ENCODE measurements around the gene TANC1.

Gene TANC1

DNA sequence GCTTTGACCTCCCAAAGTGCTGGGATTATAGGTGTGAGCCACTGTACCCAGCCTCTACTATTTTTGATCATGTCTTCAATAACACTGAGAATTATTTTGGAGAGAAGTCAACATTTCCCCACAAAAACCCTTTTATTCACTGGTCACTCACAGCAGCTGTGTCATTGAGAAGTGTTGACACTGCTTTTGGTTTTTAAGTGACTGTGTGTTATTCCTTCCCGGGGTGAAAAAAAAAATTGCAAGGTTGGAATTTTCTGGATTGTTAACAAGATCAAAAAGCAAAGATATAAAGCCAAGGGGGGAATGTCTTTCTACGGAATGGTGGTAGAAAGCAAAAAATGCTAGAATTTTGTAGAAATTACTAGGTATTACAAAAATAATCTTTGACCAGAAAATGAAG, 61.5 kb downstream of the TANC1 start:
- H3K79me2 ChIP-seq (ENCODE audit: insufficient read depth, low read length): no peaks in the 10 kb centered on the region; the same call in 1 of the 2 replicates
- no peak overlapping the region for H2AFZ ChIP-seq (ENCODE audit: low read depth, low read length)
- H3K4me1 ChIP-seq (ENCODE audit: insufficient read depth, low read length): no peaks in the 10 kb centered on the region
- no peak for ATAC-seq (ENCODE audit: insufficient read depth, low read depth)
- no peaks in the 10 kb centered on the region for H3K9me3 ChIP-seq (ENCODE audit: insufficient read depth, low read length, severe bottlenecking)
- H3K27me3 ChIP-seq (ENCODE audit: insufficient read depth, low read length, poor library complexity): no peaks in the 10 kb centered on the region
- no peak overlapping the region for H3K27ac ChIP-seq (ENCODE audit: low read length)
- peaks cover 6% of the 10 kb centered on the region for H4K20me1 ChIP-seq (ENCODE audit: insufficient read depth, low read length)
- DNase-seq: no peak
- H3K9ac ChIP-seq (ENCODE audit: low read depth, low read length): no peak overlapping the region
- H3K36me3 ChIP-seq (ENCODE audit: insufficient read depth, low read length): no peaks in the 10 kb centered on the region
- H3K4me3 ChIP-seq (ENCODE audit: low read depth in 1 of 2, low read length in 2 of 2): no peak overlapping the region
- TF ChIP-seq, protein P1, sequence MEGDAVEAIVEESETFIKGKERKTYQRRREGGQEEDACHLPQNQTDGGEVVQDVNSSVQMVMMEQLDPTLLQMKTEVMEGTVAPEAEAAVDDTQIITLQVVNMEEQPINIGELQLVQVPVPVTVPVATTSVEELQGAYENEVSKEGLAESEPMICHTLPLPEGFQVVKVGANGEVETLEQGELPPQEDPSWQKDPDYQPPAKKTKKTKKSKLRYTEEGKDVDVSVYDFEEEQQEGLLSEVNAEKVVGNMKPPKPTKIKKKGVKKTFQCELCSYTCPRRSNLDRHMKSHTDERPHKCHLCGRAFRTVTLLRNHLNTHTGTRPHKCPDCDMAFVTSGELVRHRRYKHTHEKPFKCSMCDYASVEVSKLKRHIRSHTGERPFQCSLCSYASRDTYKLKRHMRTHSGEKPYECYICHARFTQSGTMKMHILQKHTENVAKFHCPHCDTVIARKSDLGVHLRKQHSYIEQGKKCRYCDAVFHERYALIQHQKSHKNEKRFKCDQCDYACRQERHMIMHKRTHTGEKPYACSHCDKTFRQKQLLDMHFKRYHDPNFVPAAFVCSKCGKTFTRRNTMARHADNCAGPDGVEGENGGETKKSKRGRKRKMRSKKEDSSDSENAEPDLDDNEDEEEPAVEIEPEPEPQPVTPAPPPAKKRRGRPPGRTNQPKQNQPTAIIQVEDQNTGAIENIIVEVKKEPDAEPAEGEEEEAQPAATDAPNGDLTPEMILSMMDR (IDR thresholded peaks at IDR 0.05; ENCODE audit: borderline replicate concordance, extremely low read depth, low read length, poor library complexity, severe bottlenecking): no peak
- no peak for TF ChIP-seq EZH2 (IDR thresholded peaks at IDR 0.05; ENCODE audit: borderline replicate concordance, low read depth, low read length, severe bottlenecking)
- no peak overlapping the region for H3K4me2 ChIP-seq (ENCODE audit: insufficient read depth, low read length)

GRCh38 chr2:159030674-159031380, 62.4 kb downstream of the TANC1 start:
- H3K27ac ChIP-seq (ENCODE audit: low read length): no peak overlapping the region
- no peak overlapping the region for H2AFZ ChIP-seq (ENCODE audit: low read depth, low read length)
- peaks cover 6% of the 10 kb centered on the region for H4K20me1 ChIP-seq (ENCODE audit: insufficient read depth, low read length)
- H3K4me3 ChIP-seq (ENCODE audit: low read depth in 1 of 2, low read length in 2 of 2): no peak overlapping the region
- no peaks in the 10 kb centered on the region for H3K27me3 ChIP-seq (ENCODE audit: insufficient read depth, low read length, poor library complexity)
- no peaks in the 10 kb centered on the region; the same call in 1 of the 2 replicates for H3K79me2 ChIP-seq (ENCODE audit: insufficient read depth, low read length)
- no peak for DNase-seq
- no peaks in the 10 kb centered on the region for H3K4me1 ChIP-seq (ENCODE audit: insufficient read depth, low read length)
- H3K4me2 ChIP-seq (ENCODE audit: insufficient read depth, low read length): no peak overlapping the region
- no peak for ATAC-seq (ENCODE audit: insufficient read depth, low read depth)
- H3K36me3 ChIP-seq (ENCODE audit: insufficient read depth, low read length): no peaks in the 10 kb centered on the region
- TF ChIP-seq, protein P1 (IDR thresholded peaks at IDR 0.05; ENCODE audit: borderline replicate concordance, extremely low read depth, low read length, poor library complexity, severe bottlenecking): no peak
- no peak overlapping the region for H3K9ac ChIP-seq (ENCODE audit: low read depth, low read length)
- H3K9me3 ChIP-seq (ENCODE audit: insufficient read depth, low read length, severe bottlenecking): no peaks in the 10 kb centered on the region

DNA sequence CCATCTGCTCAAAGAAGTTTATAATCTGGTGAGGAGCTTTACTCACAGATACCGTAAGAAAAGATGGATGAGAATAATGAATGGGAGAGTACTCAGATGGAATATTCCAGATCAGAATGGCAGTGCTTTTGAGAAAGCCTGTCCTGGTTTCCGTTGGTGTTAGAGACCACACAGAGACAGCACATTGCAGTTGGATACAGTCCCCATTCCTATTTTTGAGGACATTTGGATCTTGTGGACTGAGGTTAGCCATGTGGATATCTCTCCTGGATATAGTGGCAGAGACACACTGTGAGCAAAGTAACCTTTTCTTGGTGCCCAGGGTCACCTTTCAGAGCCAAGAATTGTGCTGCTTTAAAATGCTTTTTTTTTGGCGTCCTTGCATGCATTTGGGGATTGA, 63.7 kb downstream of the TANC1 start:
- TF ChIP-seq, protein P1 (IDR thresholded peaks at IDR 0.05; ENCODE audit: borderline replicate concordance, extremely low read depth, low read length, poor library complexity, severe bottlenecking): no peak
- no peak for TF ChIP-seq EZH2 (IDR thresholded peaks at IDR 0.05; ENCODE audit: borderline replicate concordance, low read depth, low read length, severe bottlenecking)
- Histone ChIP-seq H2AFZ (ENCODE audit: low read depth, low read length) (no peak overlapping the region), H3K79me2 (ENCODE audit: insufficient read depth, low read length) (no peaks in the 10 kb centered on the region; the same call in 1 of the 2 replicates), H3K36me3 (ENCODE audit: insufficient read depth, low read length) (no peaks in the 10 kb centered on the region), H3K9ac (ENCODE audit: low read depth, low read length) (no peak overlapping the region), H3K27ac (ENCODE audit: low read length) (no peak overlapping the region), H3K4me1 (ENCODE audit: insufficient read depth, low read length) (no peaks in the 10 kb centered on the region), H3K4me3 (ENCODE audit: low read depth in 1 of 2, low read length in 2 of 2) (no peak overlapping the region), H3K27me3 (ENCODE audit: insufficient read depth, low read length, poor library complexity) (no peaks in the 10 kb centered on the region), H3K9me3 (ENCODE audit: insufficient read depth, low read length, severe bottlenecking) (no peaks in the 10 kb centered on the region), H3K4me2 (ENCODE audit: insufficient read depth, low read length) (no peak overlapping the region), H4K20me1 (ENCODE audit: insufficient read depth, low read length) (peaks cover 6% of the 10 kb centered on the region)
- DNase-seq (no peak), ATAC-seq (ENCODE audit: insufficient read depth, low read depth) (no peak)

Measured in DND-41 (cell line).